GM13976 (cell line): ENCODE results near the gene PPFIA2.

ENCODE experiments used
- DNase-seq: peaks from one replicate; pipeline ENCODE4 v3.0.0; 2012; ENCODE audit warnings: low spot score
- CTCF ChIP-seq: IDR thresholded peaks from 2 replicates; pipeline ENCODE4 v1.5.1; 2012; ENCODE audit warnings: borderline replicate concordance, mild to moderate bottlenecking; ENCODE audit not compliant: insufficient read depth; ENCODE audit errors: extremely low read depth, missing control alignments, control extremely low read depth
- in situ Hi-C: fragments of 300-500 bp; cut with MboI; formaldehyde crosslinking; loops from one replicate; pipeline ENCODE4 v1.12.0; 2022; ENCODE audit warnings: low sequenced_read_pairs, mixed read lengths, inconsistent platforms; ENCODE audit not compliant: unreplicated experiment

The PPFIA2 gene

GRCh38 chr12:81209012-81209411 lies 550.1 kb downstream of the PPFIA2 start:
- in situ Hi-C loops: no loop called here
- no peak for TF ChIP-seq CTCF
- DNase-seq: no peak

GRCh38 chr12:81208187-81208911 lies 550.8 kb downstream of the PPFIA2 start:
- no peak for TF ChIP-seq CTCF
- in situ Hi-C loops: no loop called here
- DNase-seq: no peak
